ENCODE measurements around the gene RTL10. TPM values are rescaled to one million over a fixed set of nuclear protein-coding genes. Genes with fewer than 3 reads are reported as not detected.

RTL10 gene
- total and polyA plus RNA-seq, 2 of the 13 experiments (the other 11 are each of a cell fraction or from before 2014, with no cell fraction given) = 14.1 to 15.8 TPM

- TF ChIP-seq THAP8 (CRISPR knock-in tag; IDR thresholded peaks at IDR 0.05; ENCODE audit: borderline replicate concordance) = peak; percentile 76; the same call in 1 of the 2 replicates
- 0 out of 2 replicates have a peak, but pooled peaks have one; percentile 53 for TF ChIP-seq GTF3A (CRISPR knock-in tag; conservative IDR thresholded peaks at IDR 0.05)
- TF ChIP-seq ZNF253 (CRISPR knock-in tag; IDR thresholded peaks at IDR 0.05; ENCODE audit: borderline replicate concordance) = 0 out of 2 replicates have a peak, but pooled peaks have one; percentile 38
- 0 out of 2 replicates have a peak, but pooled peaks have one; percentile 26 for TF ChIP-seq ZNF512B (CRISPR knock-in tag; IDR thresholded peaks at IDR 0.05; ENCODE audit: borderline replicate concordance)
- no peak for TF ChIP-seq ZNF383 (CRISPR knock-in tag; IDR thresholded peaks at IDR 0.05; ENCODE audit: borderline replicate concordance)
- peak; percentile 19; the same call in 1 of the 2 replicates for TF ChIP-seq SNAPC4 (CRISPR knock-in tag; IDR thresholded peaks at IDR 0.05)
- TF ChIP-seq NCOA1 (CRISPR knock-in tag; IDR thresholded peaks at IDR 0.05) = 0 out of 2 replicates have a peak, but pooled peaks have one; percentile 5
- peak; percentile 84 for TF ChIP-seq SRSF1 (optimal IDR thresholded peaks at IDR 0.05; ENCODE audit: low read depth, low read length)
- no peak for TF ChIP-seq DZIP1 (CRISPR knock-in tag; IDR thresholded peaks at IDR 0.05)
- TF ChIP-seq CEBPZ (IDR thresholded peaks at IDR 0.05; ENCODE audit: low read length) = no peak
- TF ChIP-seq EED (CRISPR knock-in tag; IDR thresholded peaks at IDR 0.05) = no peak
Observed at GRCh38 chr22:19853879-19854777, 546 bp downstream of the RTL10 start (continued).

Measured in HepG2 (cell line).